ENCODE results near the gene SLC39A13.

The SLC39A13 gene

GRCh38 chr11:47461876-47462275 lies 53.5 kb downstream of the SLC39A13 start:
- no peak for DNase-seq

- DNase-seq = no peak
Measured at GRCh38 chr11:47464483-47464882, 56.1 kb downstream of the SLC39A13 start.

Data from activated CD4-positive, alpha-beta T cell treated with anti-CD3 and anti-CD28 coated beads for 48 hours (primary cell).